T1000 (cell line): Measurements from ENCODE around the gene CFAP90.

Experiments
- DNase-seq: peaks from one replicate; lab custom pipeline; 2025; ENCODE audit warnings: mixed read lengths; lab: John Stamatoyannopoulos, UW

CFAP90 gene

DNA sequence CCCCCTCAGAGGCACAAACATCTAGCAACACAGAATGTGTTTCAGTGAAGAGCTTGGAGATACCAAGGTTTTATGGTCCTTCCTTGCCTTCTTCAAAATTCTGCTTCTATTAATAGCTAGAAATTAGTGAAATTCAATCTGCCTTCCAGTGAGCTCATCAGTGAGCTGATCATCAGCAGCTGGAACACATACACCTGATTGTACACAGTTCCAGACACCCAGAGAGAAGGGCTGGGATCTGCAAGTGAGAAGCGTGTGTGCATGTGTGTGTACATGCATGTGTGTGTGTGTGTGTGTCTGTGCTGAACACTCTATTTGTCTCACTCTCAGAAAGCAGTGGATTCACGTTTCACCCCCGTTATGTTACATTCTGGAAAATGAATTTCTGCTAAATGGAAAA, 28.5 kb downstream of the CFAP90 start:
- DNase-seq, result no peak

DNA sequence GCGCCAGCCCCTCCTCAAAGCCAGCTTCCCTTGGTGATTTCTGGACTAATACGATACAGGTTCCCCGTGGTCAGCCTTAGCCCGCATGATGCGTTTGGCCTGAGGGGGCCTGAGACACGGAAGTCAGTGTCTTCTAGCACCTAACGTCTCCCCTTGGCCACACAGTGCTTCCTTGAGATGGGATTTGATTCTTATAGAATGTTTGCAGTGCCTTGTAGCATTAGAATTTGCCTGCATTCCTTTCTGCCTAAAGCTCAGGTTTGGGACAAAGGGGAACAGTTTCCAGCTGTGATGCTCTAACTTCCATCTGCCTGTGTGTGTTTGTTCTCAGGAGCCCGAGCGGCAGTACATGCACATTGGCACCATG, 34.4 kb downstream of the CFAP90 start:
- no peak for DNase-seq

DNA sequence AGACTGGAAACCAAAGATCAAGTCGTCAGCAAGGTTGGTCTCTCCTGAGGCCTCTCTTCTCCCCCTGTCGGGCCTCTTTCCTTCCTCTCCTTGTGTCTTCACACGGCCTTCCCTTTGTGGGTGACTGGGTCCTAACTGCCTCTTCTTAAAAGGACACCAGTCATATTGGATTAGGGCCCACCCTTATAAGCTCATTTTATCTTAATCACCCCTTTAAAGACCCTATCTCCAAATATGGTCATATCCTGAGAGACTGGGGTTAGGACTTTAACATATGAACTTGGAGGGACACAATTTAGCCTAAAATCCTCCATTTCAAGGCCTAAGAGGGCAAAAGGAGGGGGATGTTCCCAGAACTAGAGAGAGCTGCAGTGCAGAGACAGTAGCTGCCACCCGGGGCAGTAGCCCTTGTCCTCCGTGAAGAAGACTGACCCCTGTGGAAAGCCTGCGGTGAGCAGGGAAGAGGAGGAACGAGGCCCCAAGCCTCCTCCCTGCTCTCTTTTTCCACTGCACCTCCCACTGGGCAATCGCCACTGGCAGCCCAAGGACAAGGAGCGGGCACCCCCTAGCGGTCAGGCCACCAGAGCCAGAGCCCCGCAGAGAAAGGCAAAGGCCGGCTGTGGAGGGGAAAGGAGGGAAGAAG, 34.9 kb downstream of the CFAP90 start:
- no peak for DNase-seq

DNA sequence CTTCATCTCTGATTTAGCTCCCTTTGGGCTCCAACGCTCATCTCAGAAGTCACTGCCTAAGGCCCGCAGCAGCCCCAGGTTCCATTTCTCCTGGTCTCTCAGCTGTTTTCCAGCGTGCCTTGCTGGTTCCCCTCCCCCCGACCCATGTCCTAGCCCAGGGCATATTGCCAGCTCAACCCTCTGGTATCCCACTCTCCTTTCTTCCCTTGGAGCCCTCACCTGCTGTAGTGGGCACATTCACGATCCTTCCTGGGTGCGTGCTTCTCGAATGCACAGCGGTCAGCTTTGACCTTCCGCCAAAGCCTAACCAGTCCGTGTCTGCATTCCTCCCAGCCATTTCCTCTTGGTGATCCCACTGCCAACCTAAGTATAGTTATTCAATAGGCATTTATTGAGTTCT, 36.1 kb downstream of the CFAP90 start:
- no peak for DNase-seq

DNA sequence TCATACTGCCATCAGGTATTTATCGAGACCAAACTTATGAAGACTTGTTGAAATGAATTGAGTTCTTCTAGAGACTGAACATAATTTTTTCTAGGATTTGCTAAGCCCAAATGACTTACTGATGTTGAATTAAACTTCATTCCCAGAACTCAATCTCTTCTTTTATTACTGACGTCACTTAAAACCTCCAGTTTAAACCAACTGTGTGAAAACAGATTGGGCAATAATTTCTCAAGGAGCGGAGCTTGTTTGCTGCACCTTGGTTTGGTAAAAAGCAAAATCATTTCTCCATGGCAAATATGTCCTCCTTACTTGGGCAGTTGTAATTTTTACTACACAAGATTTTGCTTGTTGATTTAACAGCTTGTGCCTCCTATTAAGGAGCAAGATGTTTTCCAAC, 37.4 kb downstream of the CFAP90 start:
- no peak for DNase-seq

DNA sequence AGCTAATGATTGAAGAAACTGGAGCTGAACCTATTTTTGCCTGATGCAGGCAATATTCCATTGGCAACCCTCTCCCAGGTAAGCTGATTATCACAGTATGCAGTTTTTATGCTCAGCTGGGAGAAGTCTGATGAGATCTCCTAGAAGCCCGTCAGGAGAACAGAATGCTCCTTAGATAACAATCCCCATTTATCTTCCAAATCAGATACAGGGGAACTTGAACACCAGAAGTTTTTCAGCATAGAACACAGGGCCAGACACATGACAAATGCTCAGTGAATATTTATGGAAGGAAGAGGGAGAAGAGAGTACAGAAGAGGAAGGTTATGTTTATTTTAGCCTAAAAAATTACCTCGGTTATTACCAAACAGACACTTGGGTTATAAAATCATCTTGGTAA, 37.9 kb downstream of the CFAP90 start:
- no peak for DNase-seq

DNA sequence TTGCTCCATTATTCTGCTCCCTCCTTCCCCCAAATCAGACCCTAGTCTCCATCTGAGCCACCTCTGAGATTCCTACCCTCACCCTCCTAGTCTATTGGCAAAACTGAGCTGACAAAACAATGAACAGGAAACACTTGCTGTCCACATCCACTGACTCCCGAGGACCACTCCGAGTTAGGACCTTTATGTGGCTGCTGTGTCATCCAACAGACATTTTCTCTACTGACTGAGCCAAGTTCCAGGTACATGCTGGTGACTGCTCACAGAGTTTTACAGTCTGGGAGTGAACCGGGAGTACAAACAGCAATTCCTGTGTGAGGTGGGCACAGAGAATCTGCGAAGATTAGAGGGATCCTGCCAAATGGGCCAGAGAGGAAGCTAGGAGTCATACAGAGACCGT, 39.2 kb downstream of the CFAP90 start:
- no peak for DNase-seq

DNA sequence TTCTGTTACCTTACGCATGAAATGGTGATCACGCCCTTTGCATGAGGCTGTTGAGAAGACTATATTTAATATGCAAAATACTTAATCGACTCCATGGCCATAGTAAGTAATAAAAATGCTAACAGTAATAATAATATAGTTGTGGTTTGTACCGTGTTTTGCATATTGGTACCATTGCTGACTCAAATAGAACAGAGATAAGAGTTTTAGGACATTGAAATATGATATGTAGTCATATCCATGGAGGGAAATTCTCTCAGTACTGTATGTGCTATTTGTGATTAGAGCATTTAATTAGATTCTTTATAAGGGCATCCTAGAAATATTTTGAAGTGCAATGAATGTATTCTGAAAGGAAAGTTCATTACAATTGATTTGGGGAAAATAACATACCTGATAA, 41.9 kb downstream of the CFAP90 start:
- no peak for DNase-seq

DNA sequence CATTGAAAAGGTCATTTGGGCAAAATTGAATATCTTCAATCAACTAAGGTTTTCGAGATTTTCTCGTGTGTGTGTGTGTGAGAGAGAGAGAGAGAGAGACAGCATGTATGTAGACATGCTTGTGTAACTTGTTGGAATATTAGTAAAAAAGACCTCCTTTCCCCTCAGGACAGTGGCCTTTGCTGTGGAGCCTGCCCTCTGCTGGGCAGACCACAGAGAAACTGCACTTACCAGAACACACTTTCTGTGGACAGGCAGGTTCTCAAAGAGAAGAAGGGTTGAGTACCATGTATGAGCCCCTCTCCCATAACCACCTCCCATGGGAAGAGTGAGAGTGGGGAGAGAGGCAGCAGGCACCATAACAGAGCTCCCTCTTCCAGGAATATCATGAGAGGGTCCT, 45.6 kb downstream of the CFAP90 start:
- DNase-seq, result no peak

DNA sequence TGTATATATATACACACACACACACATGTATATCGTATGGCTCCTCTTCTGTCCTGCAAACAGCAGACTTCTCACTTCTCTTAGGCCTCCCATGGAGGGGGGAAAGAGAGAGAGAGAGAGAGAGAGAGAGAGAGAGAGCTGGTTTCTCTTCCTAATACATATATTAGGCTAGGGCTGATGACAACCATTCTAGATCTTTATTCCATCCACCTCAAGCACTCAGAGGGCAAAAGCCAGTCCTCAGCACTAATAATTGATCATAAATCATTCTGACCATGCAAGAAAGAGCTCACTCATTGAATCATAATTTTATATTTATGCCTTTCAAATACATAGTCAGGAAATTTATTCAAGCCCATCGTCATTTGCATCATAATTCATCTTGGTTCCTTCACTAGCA, 47.0 kb downstream of the CFAP90 start:
- DNase-seq, result no peak

DNA sequence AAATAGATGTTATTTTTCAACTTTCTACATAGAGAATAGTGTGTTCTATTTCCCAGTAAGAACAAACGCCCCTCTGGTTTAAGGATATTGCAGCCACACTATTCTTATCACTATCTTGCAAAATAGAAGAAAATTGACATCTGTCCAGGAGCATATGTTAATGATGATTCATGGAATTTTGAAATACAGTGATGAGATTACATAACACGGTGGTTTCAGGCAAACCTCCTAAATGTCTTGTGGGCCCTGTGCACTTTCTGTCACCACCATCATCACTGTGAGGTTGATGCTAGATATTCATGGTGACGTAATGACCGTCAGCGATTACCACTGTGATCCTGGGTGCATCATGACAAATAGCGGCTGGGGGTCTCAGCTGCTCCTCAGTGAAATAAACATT, 48.1 kb downstream of the CFAP90 start:
- DNase-seq, result no peak

DNA sequence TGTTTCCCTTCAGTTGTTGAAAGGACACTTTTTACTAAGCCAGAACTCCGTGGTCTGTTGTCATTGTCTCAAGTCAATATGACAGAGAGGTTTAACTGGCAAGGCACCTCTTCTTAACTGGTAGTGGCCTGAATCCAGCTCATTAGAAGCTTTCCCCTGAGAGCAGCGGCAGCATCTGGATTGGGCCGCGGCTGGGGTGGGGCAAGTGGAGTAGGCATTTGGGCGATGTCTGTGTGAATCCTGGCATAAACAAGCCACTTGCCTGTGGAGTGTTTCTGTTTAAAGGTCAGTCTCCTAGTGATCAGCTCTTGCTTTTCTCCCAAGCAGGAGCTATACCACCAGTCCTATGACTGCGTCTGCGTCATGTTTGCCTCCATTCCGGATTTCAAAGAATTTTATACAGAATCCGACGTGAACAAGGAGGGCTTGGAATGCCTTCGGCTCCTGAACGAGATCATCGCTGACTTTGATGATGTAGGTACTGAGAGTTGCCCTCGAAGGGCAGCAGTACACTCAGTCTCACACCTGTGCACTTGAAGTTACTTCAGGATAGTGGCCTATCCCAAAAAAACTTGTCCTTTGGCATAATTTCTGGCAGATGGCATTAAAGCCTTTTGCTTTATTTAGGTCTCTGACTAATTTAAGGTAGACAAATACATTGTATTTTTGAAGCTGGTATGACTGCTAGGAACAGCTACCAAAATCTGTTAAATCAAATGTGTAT, 48.9 kb downstream of the CFAP90 start:
- no peak for DNase-seq

DNA sequence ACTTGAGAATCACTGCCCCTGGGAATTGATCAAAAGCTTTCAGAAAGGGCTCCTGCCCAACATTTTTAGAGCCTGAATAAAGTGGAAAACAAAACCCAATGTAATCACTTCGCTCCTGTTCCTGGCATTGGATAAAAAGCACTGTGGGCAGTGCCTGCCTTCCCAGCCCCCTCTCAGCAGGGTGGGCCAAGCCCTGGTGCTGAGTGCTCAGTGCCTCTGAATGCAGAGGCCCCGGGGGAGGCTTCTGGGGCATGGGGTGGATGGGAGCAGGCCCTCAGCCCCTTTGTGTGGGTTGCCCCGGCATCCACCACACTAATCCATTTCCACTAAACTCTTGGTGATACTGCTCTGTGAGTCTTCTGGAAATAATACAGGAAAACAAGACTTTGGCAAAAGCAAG, 55.6 kb downstream of the CFAP90 start:
- no peak for DNase-seq

DNA sequence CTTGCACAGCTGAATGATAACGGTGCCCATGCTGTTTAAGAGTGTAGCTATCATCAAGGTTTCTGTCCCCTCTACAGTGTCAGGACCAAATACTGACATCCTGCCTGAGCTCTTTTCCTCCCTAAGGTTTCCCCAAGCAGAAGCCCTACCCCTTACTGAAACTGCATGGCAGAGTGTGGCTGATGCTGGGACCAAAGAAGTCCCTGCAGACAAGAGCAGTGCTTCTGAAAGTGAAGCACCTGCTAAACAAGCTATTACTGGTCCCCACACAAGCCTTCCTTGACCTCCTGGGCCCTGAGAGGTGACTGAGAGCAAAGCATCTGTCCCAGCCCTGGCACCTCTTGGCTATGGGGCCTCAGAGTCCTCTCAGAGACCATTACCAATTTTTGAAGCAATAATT, 56.1 kb downstream of the CFAP90 start:
- DNase-seq, result no peak

DNA sequence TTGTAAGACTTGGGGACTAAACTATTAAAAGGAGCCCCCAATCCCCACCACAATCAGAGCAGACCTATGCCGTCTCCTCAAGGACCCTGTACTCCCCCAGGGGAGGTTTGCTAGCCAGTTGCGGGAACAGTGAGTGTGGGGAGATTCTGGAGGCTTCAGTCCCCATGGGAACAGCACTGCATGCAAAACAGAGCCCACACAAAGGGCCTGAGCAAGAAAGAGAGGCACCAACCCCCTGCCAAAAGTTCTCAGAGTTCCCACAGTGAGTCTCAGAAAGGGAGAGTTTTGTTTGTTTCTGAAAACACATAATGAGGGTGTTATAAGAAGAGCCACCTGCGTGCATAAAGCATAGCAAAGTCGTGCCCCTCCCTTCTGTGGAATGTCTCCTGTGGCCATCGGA, 56.6 kb downstream of the CFAP90 start:
- DNase-seq, result no peak

DNA sequence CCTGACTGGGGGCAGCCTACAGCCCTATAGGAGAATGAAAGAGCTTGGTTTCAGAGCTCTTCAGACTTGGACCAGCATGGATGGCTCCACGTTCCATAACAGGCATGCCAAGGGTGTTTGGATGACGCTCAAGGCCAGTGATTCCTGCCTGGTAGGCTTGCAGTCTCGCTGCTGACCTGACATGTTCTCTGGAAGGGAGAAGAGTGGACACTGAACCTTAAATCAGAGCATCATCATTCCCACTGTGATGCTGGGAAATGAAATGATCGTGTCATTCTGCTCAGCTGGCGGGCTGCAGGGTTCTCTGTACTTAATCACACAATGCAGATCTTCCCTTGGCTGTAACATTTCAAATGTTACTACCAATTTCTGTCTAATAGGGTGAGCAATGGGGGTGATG, 57.0 kb downstream of the CFAP90 start:
- no peak for DNase-seq

DNA sequence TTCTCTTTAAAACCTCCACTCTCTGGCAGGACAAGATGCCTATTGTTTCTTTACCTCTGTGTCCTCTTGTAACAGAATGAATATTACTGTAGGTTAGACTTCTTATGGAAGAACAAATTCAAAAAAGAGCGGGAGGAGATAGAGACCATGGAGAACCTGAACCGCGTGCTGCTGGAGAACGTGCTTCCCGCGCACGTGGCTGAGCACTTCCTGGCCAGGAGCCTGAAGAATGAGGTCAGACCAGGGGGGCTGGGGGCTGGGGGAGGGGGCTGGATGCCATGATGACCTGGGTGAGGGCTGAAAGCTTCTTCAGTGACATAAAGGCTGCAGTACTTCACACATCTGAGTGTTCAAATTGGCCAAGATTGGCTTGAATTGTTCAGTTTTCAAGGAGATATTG, 61.4 kb downstream of the CFAP90 start:
- no peak for DNase-seq

DNA sequence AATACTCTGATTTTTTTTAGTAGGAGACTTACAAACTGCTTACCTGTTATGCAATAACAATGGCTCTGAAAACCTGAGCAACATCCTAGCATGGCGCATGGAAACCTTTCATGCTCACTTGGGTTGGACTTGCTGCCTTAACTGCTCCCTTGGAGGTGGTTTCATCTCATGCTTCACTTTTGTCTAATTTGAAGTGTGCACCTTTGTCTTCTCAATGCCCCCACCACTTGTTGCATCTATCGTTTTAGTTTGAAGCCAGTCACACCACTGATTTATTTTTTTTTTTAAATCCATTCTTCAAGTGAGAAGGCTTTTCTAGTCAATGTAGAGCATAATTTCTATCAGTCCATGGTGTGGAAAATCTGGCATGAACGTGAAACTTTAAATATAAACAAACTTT, 63.2 kb downstream of the CFAP90 start:
- no peak for DNase-seq

DNA sequence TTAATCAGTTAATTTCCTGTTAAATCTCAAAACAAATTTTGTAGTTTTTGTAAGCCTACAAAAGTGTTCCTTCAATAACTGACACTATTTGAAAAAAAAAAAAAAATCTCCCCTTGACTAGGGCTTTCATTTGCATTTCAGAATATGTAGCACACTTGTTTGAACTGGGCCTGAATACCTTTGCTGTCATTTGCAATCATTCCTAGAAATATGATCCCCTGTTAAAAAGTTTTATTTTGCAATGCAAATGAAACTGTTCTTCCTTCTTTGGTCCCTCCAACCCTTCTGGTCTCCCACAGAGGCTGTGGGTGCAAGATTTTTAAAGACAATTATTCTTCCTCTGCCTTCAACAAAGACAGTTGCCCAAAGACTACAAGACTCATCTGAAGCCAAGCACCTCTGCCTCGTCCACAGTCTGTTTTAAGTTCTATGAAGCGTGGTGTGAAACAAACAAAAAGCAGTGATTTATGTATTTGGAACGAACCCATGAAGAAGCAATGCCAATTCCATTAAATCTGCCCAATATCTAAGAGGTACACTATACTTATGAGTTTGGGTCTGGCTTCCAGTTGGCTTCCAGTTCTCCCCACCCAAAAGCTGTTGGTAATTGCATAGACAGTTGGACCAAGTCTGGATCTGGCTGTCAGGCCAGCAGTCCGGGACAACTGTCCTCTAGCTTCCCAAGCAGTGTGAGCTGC, 66.1 kb downstream of the CFAP90 start:
- DNase-seq, result no peak

DNA sequence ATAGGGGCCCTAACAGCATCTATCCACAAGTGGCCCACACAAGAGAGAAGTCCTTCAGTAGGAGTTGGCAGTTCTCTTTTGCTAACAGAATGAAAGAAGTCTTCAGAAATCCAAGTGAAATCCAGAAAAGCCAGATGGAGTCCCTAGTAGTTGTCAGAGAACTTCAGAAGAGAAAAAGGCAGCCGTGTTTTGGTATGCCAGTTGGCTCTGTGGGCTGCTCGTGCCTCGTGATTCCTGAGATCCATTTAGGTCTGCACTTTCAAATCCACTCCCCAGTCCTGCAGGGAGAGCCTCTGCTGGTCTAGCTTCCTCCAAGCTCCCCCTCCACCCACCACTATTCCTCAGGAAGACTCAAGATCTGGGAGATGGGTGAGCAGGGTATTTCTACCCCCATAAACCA, 69.0 kb downstream of the CFAP90 start:
- DNase-seq, result no peak
